Uterus (tissue), 4 donors: ENCODE data around the gene CHST9. TPM values are rescaled to one million over a fixed set of nuclear protein-coding genes. Genes with fewer than 3 reads are reported as not detected.

Experiments used
- DNase-seq, 2 donors: peaks; one replicate each; pipeline ENCODE4 v3.0.0-alpha.2; 2019 to 2020
- H3K27ac ChIP-seq, 2 donors: fragments of 200-600 bp; sonication (generic); 1 replicate in 1 of 2; 2 replicates in 1 of 2; pipeline ENCODE4 v1.5.1; 2016 to 2018
- H3K27me3 ChIP-seq, 2 donors: fragments of 200-600 bp; sonication (generic); one replicate each; pipeline ENCODE4 v1.5.1; 2018 to 2019; ENCODE audit warnings: control low read depth in 1 of 2
- H3K36me3 ChIP-seq, 2 donors: fragments of 200-600 bp; sonication (generic); one replicate each; pipeline ENCODE4 v1.5.1; 2019; ENCODE audit warnings: control low read depth in 1 of 2
- H3K4me1 ChIP-seq, 2 donors: fragments of 200-600 bp; sonication (generic); one replicate each; pipeline ENCODE4 v1.5.1; 2018 to 2019; ENCODE audit warnings: control low read depth in 1 of 2
- H3K4me3 ChIP-seq, 2 donors: fragments of 200-600 bp; sonication (generic); 1 replicate in 1 of 2; 2 replicates in 1 of 2; pipeline ENCODE4 v1.5.1; 2018 to 2019; ENCODE audit warnings: mild to moderate bottlenecking in 1 of 2
- H3K9me3 ChIP-seq, 2 donors: fragments of 200-600 bp; sonication (generic); one replicate each; pipeline ENCODE4 v1.5.1; 2019; ENCODE audit warnings: control low read depth in 1 of 2
- POLR2A ChIP-seq, 2 donors: fragments of 450-650 bp; IDR thresholded peaks; one replicate each; pipeline ENCODE4 v1.6.1; 2016; ENCODE audit warnings: antibody characterized with exemption in 2 of 2, mild to moderate bottlenecking in 1 of 2, moderate library complexity in 1 of 2
- intact Hi-C: fragments of 100-400 bp; cut with DNase I; formaldehyde crosslinking; loops from one replicate; pipeline ENCODE4 v1.15.1; 2023; ENCODE audit warnings: low total_unique reads
- total RNA-seq, 4 donors: library from RNA; depleted of rRNA in 3 of 4; stranded (reverse); fragments of >200 nt in 3 of 4; gene quantifications; one replicate each; pipeline versions ENCODE4 v1.1.0 to v1.2.4, GENCODE V29; 2014 to 2023
- TF ChIP-seq, protein P1 (sequence below), 4 experiments: fragments of 200-600 bp in 2 of 4; fragments of 450-650 bp in 2 of 4; sonication (generic) in 2 of 4; IDR thresholded peaks; one replicate each; pipeline ENCODE4 v1.5.1; 2016 to 2019; ENCODE audit warnings: antibody characterized with exemption in 4 of 4, mild to moderate bottlenecking in 2 of 4, moderate library complexity in 1 of 4
- donor health status: DM: yes; HTN: yes; CAD: no.

The CHST9 gene
- total RNA-seq, 4 donors from 2014 or later = 0.21 to 3.7 TPM; not detected in 2

DNA sequence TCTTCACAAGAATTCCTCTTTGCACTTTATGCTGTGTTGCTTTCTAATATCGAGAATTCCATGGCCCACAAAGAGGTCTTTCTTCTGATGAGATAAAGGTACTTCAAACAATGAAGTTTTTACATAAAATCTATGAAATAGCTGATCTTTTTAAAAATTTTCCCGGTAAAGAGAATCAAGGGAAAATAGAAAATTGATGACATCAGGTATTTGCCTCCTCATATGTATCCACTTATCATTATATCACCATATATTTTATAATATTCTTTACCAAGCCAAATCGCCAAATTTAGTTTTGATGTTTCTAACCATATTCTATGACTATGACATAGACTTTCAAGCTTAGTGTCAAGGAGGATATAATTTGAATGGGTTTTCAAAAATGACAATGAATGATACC is 139.8 kb downstream of the CHST9 start:
- DNase-seq = no peak
- TF ChIP-seq, protein P1, sequence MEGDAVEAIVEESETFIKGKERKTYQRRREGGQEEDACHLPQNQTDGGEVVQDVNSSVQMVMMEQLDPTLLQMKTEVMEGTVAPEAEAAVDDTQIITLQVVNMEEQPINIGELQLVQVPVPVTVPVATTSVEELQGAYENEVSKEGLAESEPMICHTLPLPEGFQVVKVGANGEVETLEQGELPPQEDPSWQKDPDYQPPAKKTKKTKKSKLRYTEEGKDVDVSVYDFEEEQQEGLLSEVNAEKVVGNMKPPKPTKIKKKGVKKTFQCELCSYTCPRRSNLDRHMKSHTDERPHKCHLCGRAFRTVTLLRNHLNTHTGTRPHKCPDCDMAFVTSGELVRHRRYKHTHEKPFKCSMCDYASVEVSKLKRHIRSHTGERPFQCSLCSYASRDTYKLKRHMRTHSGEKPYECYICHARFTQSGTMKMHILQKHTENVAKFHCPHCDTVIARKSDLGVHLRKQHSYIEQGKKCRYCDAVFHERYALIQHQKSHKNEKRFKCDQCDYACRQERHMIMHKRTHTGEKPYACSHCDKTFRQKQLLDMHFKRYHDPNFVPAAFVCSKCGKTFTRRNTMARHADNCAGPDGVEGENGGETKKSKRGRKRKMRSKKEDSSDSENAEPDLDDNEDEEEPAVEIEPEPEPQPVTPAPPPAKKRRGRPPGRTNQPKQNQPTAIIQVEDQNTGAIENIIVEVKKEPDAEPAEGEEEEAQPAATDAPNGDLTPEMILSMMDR (IDR thresholded peaks at IDR 0.05) = no peak
- TF ChIP-seq POLR2A (IDR thresholded peaks at IDR 0.05) = no peak
- intact Hi-C loops = no loop called here
- no peaks in the 10 kb centered on the region for H3K4me1 ChIP-seq
- no peak overlapping the region for H3K4me3 ChIP-seq
- no peak overlapping the region for H3K27ac ChIP-seq
- no peaks in the 10 kb centered on the region for H3K27me3 ChIP-seq
- H3K36me3 ChIP-seq = no peaks in the 10 kb centered on the region
- no peaks in the 10 kb centered on the region for H3K9me3 ChIP-seq

DNA sequence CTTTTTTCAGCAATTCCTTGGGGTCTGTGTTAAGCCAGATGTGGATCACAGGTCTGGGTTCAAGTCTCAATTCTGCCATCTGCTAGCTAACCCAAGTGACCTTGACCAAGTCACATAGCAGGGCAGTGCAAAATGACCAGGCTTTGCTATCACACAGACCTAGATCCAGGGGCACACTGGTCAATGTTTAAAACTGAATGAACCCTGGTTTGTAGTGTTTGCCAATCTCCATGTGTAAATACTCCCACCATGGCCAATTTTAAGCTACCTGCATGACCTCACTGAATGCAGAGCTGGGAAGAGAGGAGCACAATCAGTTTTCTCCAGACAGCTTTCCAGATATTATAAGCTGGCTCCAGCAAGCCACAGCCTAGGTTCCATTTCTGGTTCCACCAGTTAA is 142.9 kb downstream of the CHST9 start:
- H3K27me3 ChIP-seq = no peaks in the 10 kb centered on the region
- H3K36me3 ChIP-seq = no peaks in the 10 kb centered on the region
- no peaks in the 10 kb centered on the region for H3K9me3 ChIP-seq
- intact Hi-C loops = no loop called here
- no peak overlapping the region for H3K4me3 ChIP-seq
- no peak for DNase-seq
- H3K27ac ChIP-seq = no peak overlapping the region
- no peak for TF ChIP-seq POLR2A (IDR thresholded peaks at IDR 0.05)
- TF ChIP-seq, protein P1 (IDR thresholded peaks at IDR 0.05) = no peak
- no peaks in the 10 kb centered on the region for H3K4me1 ChIP-seq

DNA sequence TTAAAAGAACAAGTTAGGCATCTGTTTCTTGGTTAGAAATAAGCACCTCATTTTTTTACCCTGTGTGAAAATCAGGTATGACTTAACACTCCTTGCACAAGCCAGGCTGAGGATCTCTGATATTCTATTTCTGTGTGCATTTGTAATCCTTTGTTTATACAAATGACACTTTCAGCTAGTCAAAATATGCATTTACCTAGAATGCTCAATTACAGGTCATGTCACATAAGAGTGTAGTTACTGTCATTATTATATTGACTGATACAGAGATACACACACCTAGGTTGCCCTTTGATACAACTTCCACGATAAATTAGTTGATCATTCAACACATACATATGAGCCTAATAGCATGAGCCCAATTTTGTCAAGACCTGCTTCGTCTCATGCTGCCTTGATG is 144.3 kb downstream of the CHST9 start:
- intact Hi-C loops = no loop called here
- H3K27me3 ChIP-seq = no peaks in the 10 kb centered on the region
- TF ChIP-seq, protein P1 (IDR thresholded peaks at IDR 0.05) = no peak
- TF ChIP-seq POLR2A (IDR thresholded peaks at IDR 0.05) = no peak

DNA sequence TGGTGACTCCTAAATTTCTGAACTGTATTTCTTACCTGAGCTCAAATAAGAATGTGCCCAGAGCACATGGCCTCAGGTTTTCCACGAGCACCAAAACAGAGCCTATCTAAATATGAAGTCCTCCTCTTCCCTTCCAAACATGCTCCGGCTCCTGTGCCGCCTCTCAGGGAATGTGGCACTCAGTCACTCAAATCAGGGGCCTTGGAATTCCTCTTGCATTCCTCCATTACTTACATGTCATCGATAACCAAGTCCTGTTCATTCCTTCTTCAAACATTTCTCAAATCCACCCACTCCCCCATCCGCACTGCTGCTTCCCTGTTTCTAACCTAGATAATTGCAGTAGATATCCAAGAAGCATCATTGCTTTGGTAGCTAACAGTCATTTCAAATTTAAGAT is 151.4 kb downstream of the CHST9 start:
- TF ChIP-seq, protein P1 (IDR thresholded peaks at IDR 0.05) = no peak
- no peak for TF ChIP-seq POLR2A (IDR thresholded peaks at IDR 0.05)
- H3K4me1 ChIP-seq = no peaks in the 10 kb centered on the region
- intact Hi-C loops = no loop called here
- H3K27ac ChIP-seq = no peak overlapping the region
- H3K36me3 ChIP-seq = no peaks in the 10 kb centered on the region
- H3K9me3 ChIP-seq = no peaks in the 10 kb centered on the region
- H3K4me3 ChIP-seq = no peak overlapping the region
- no peak for DNase-seq
- H3K27me3 ChIP-seq = no peaks in the 10 kb centered on the region

More for the DNA sequence above, 144.3 kb downstream of the CHST9 start:
- Histone ChIP-seq H3K4me1 (no peaks in the 10 kb centered on the region), H3K36me3 (no peaks in the 10 kb centered on the region), H3K4me3 (no peak overlapping the region), H3K27ac (no peak overlapping the region), H3K9me3 (no peaks in the 10 kb centered on the region)
- no peak for DNase-seq

DNA sequence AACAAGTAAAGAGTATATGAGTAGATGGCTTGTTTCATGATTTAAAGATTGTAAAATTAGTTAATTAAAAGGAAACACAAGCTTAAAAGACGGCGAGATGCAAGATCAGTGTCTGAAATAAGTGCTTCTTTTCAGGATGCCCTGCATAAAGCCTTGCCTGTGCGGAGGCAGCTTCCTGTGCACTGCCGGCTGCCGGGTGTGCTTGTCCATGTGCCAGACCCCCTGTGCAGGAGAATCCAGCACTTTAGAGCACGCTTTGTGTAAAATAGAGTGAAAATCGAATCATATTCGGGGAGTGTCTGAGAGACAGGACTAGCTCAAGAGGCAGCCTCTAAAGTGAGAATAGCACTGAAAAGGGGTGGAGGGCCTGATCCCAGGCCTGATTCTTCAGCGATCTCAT is 154.7 kb downstream of the CHST9 start:
- TF ChIP-seq POLR2A (IDR thresholded peaks at IDR 0.05) = no peak
- TF ChIP-seq, protein P1 (IDR thresholded peaks at IDR 0.05) = no peak
- Histone ChIP-seq H3K4me1 (no peaks in the 10 kb centered on the region), H3K27me3 (no peaks in the 10 kb centered on the region), H3K9me3 (no peaks in the 10 kb centered on the region), H3K36me3 (no peaks in the 10 kb centered on the region), H3K4me3 (no peak overlapping the region), H3K27ac (no peak overlapping the region)
- DNase-seq = no peak
- intact Hi-C loops = no loop called here
